DOHH2 (cell line): ENCODE data around the gene LCE2B.

ENCODE experiments used
- CTCF ChIP-seq: fragments of 200-600 bp; sonication (generic); IDR thresholded peaks from one replicate; pipeline ENCODE4 v1.5.1; 2014; ENCODE audit warnings: antibody characterized with exemption, mild to moderate bottlenecking, low read depth, low read length; ENCODE audit not compliant: poor library complexity, severe bottlenecking
- EZH2phosphoT487 ChIP-seq: fragments of 200-600 bp; sonication (generic); IDR thresholded peaks from 2 replicates; pipeline ENCODE4 v1.6.1; 2017; ENCODE audit warnings: borderline replicate concordance, mild to moderate bottlenecking, antibody characterized with exemption, low read length, moderate library complexity, mixed read lengths

DNA sequence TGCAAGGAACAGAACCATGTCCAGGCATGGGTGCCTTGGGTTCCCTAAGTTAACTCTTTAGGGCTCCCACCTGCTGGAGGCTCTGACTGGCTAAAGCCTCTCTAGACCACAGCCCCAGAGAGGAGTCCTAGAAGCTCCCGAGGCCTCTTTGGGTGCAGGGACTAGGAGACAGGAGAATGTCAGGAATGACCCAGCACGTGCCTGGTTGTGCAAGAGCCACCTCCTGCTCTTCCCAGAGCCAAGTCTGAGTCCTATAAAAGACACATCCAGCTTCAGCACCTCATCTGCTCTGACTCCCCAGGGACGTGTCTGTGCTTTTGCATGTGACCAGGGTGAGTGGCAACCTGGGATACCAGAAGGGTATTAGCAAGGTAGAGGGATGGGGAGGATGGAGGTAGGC lies 22.8 kb upstream of the LCE2B start, which contains the start of gene LCE2D:
- TF ChIP-seq EZH2phosphoT487 (no peak), CTCF (no peak)
